Measurements from ENCODE around the gene NFIX.

DNA sequence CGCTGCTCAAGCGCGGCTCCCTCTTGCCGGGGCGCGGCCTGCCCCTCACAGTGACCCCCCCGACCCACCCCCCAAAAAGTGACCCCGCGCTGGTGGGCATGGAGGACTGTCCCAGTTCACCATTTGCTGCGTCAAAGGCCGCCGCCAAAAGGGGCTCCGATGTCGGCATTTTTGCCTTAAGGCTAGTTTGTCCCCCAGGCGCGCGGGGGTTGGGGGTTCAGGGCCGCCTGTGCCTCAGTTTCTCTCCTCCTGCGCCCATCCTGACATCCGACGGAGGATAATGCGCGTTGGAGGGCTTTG, 17.1 kb downstream of the NFIX start:
- no peak for TF ChIP-seq POLR2A (IDR thresholded peaks at IDR 0.05)
- TF ChIP-seq, protein P1, sequence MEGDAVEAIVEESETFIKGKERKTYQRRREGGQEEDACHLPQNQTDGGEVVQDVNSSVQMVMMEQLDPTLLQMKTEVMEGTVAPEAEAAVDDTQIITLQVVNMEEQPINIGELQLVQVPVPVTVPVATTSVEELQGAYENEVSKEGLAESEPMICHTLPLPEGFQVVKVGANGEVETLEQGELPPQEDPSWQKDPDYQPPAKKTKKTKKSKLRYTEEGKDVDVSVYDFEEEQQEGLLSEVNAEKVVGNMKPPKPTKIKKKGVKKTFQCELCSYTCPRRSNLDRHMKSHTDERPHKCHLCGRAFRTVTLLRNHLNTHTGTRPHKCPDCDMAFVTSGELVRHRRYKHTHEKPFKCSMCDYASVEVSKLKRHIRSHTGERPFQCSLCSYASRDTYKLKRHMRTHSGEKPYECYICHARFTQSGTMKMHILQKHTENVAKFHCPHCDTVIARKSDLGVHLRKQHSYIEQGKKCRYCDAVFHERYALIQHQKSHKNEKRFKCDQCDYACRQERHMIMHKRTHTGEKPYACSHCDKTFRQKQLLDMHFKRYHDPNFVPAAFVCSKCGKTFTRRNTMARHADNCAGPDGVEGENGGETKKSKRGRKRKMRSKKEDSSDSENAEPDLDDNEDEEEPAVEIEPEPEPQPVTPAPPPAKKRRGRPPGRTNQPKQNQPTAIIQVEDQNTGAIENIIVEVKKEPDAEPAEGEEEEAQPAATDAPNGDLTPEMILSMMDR (IDR thresholded peaks at IDR 0.05), result no peak
